Right lobe of liver (tissue), 6 donors: ENCODE results near the gene ADAMTS14. TPM values are rescaled to one million over a fixed set of nuclear protein-coding genes. Genes with fewer than 3 reads are reported as not detected.

ENCODE experiments used
- ATAC-seq, 4 donors: fragments of 200-7000 bp; cut with Tn5 transposase; one replicate each; pipeline ENCODE4 v1.9.1; 2020; ENCODE audit warnings: mild to moderate bottlenecking in 4 of 4, moderate library complexity in 4 of 4
- DNase-seq, 3 donors: peaks; one replicate each; pipeline ENCODE4 v3.0.0-alpha.2; 2020
- H3K27ac ChIP-seq, 3 donors: fragments of 200-600 bp; one replicate each; pipeline ENCODE4 v1.8.0; 2022
- H3K27me3 ChIP-seq, 2 donors: fragments of 200-600 bp; one replicate each; pipeline ENCODE4 v1.8.0; 2022
- H3K36me3 ChIP-seq, 4 donors: fragments of 200-600 bp; sonication (generic) in 1 of 4; one replicate each; pipeline versions ENCODE4 v1.5.1 to v1.8.0; 2017 to 2022; ENCODE audit warnings: control low read depth in 1 of 4
- H3K4me1 ChIP-seq, 4 donors: fragments of 200-600 bp; sonication (generic) in 1 of 4; one replicate each; pipeline versions ENCODE4 v1.5.1 to v1.8.0; 2017 to 2022; ENCODE audit warnings: control low read depth in 1 of 4
- H3K4me3 ChIP-seq, 3 donors: fragments of 200-600 bp; one replicate each; pipeline ENCODE4 v1.8.0; 2022
- H3K9me3 ChIP-seq, 4 donors: fragments of 200-600 bp; sonication (generic) in 1 of 4; one replicate each; pipeline versions ENCODE4 v1.5.1 to v1.8.0; 2017 to 2022; ENCODE audit warnings: control low read depth in 1 of 4
- CTCF ChIP-seq, 4 donors: fragments of 200-600 bp in 3 of 4; fragments of 450-650 bp in 1 of 4; IDR thresholded peaks; one replicate each; pipeline versions ENCODE4 v1.5.1 to v1.8.0; 2016 to 2022; ENCODE audit warnings: antibody characterized with exemption in 4 of 4, mild to moderate bottlenecking in 2 of 4
- POLR2A ChIP-seq: fragments of 450-650 bp; IDR thresholded peaks from one replicate; pipeline ENCODE4 v1.6.1; 2017; ENCODE audit warnings: antibody characterized with exemption, mild to moderate bottlenecking
- WGBS: methylation state at CpG from one replicate; pipeline ENCODE4 v1.1.6; 2018; ENCODE audit warnings: low coverage, low lambda C conversion rate; ENCODE audit not compliant: insufficient coverage; ENCODE audit errors: missing lambda C conversion rate; 5-methylcytosine and 5-hydroxymethylcytosine counted together
- intact Hi-C, 2 donors: fragments of 100-400 bp; cut with DNase I; formaldehyde crosslinking; loops; one replicate each; pipeline versions ENCODE4 v1.11.2 to v1.14.1; 2022
- total RNA-seq, 6 experiments: library from RNA; depleted of rRNA in 2 of 6; stranded (reverse); fragments of >200 nt in 2 of 6; fragmentation: NEBNext Ultra II Directional in 3 of 6; extraction: Animal tissue kit (Norgen Biotek cat#: 25700) in 3 of 6; gene quantifications; one replicate each; pipeline versions ENCODE4 v1.1.0 to v1.2.4, GENCODE V29; 2016 to 2023
- donor health status: DM: no; HTN: yes; CAD: no.
- donor health status: DM: no; HTN: no; CAD: no.
- donor health status: DM: no; HTN: no; CAD: no.
- donor health status: DM: no; HTN: yes; CAD: no.
- donor health status: DM: no; HTN: yes; CAD: no.

ADAMTS14 gene
- total RNA-seq, 6 experiments from 2014 or later, result 0.06 to 0.18 (median 0.11) TPM

DNA sequence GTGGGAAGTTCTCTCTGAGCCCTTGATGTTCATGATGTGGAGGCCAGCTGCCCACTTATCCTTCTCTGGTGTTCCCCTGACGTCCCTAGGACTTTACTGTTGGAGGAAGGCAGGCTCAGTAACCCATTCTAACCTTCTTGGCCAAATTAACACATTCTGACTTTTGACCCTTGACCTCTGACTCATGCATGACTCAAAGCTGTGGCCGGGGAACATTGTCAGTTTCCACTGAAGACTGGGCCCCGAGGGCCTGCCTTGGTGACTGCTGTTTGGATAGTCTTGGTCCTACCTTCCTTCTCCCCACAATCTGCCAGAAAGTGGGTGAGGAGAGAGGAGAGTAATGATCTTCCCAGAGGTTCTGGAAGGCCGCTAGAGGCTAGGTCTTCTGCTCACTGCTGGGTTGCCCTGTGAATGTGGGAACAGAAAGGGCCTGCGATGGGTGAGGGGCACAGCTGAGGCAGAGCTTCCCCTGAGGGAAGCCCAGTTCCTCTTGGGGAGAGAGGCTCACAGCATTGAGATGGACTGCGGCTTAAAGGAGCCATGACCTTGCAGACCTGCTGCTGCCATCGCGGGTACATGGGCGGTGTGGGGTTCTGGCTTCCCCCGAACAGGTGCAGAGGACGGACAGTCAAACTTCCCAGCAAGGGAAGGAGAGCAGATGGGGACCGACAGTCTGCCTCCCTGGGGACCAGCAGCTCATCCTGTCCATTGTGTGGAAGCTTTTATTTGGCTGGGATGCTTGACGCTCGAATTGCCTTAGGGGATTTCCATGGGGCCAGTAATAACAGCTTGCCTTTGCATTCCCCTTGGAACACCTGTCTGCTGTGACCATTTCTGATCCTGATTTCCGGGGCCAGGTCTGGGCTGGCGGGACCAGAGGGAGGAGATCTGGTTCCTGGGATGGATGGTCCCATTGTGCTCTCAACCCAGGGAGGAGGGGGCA lies 43.8 kb downstream of the ADAMTS14 start:
- H3K27me3 ChIP-seq, result no peaks in the 10 kb centered on the region
- H3K9me3 ChIP-seq, result no peaks in the 10 kb centered on the region
- H3K36me3 ChIP-seq, result no peaks in the 10 kb centered on the region
- intact Hi-C loops, result no loop called here
- no peak for TF ChIP-seq CTCF (IDR thresholded peaks at IDR 0.05)
- TF ChIP-seq POLR2A, result no peak
- WGBS, result 38% methylated on average over 4 of the region's 16 CpGs
- no peak overlapping the region for H3K4me3 ChIP-seq
- H3K4me1 ChIP-seq, result no peaks in the 10 kb centered on the region
- no peak for DNase-seq
- peak; percentile 28 to 92 (median 56) for ATAC-seq
- no peak overlapping the region for H3K27ac ChIP-seq

GRCh38 chr10:70722820-70723424 lies 50.6 kb downstream of the ADAMTS14 start:
- H3K4me3 ChIP-seq, result no peak overlapping the region
- TF ChIP-seq POLR2A, result no peak
- TF ChIP-seq CTCF (IDR thresholded peaks at IDR 0.05), result no peak
- ATAC-seq (no peak), DNase-seq (no peak)
- H3K36me3 ChIP-seq, result no peaks in the 10 kb centered on the region
- 81% methylated on average over 4 of the region's 4 CpGs for WGBS
- H3K27ac ChIP-seq, result no peak overlapping the region
- H3K27me3 ChIP-seq, result no peaks in the 10 kb centered on the region
- intact Hi-C loops, result no loop called here
- H3K9me3 ChIP-seq, result no peaks in the 10 kb centered on the region
- no peaks in the 10 kb centered on the region for H3K4me1 ChIP-seq

GRCh38 chr10:70723771-70724170 lies 51.5 kb downstream of the ADAMTS14 start:
- TF ChIP-seq CTCF (IDR thresholded peaks at IDR 0.05), result no peak
- ATAC-seq, result no peak

GRCh38 chr10:70726909-70727495 lies 54.7 kb downstream of the ADAMTS14 start:
- Histone ChIP-seq H3K9me3 (no peaks in the 10 kb centered on the region), H3K27me3 (no peaks in the 10 kb centered on the region), H3K36me3 (no peaks in the 10 kb centered on the region), H3K4me1 (no peaks in the 10 kb centered on the region), H3K27ac (no peak overlapping the region), H3K4me3 (no peak overlapping the region)
- ATAC-seq (no peak), DNase-seq (no peak)
- WGBS, result 63% methylated on average over 2 of the region's 10 CpGs
- TF ChIP-seq POLR2A (no peak), CTCF (IDR thresholded peaks at IDR 0.05) (no peak)
- intact Hi-C loops, result no loop called here

More at GRCh38 chr10:70723771-70724170, 51.5 kb downstream of the ADAMTS14 start:
- no peak for DNase-seq
- WGBS, result 100% methylated on average over 1 of the region's 3 CpGs
- Histone ChIP-seq H3K36me3 (no peaks in the 10 kb centered on the region), H3K9me3 (no peaks in the 10 kb centered on the region), H3K27me3 (no peaks in the 10 kb centered on the region), H3K4me3 (no peak overlapping the region), H3K4me1 (no peaks in the 10 kb centered on the region), H3K27ac (no peak overlapping the region)
- intact Hi-C loops, result no loop called here
